ENCODE results near the gene PCA3. TPM values are rescaled to one million over a fixed set of nuclear protein-coding genes. Genes with fewer than 3 reads are reported as not detected.

PCA3 gene
- total RNA-seq, 3 donors from 2014 or later (not counting 1 experiment from before 2014, with no cell fraction given) = 0.36 TPM; not detected in 2

DNA sequence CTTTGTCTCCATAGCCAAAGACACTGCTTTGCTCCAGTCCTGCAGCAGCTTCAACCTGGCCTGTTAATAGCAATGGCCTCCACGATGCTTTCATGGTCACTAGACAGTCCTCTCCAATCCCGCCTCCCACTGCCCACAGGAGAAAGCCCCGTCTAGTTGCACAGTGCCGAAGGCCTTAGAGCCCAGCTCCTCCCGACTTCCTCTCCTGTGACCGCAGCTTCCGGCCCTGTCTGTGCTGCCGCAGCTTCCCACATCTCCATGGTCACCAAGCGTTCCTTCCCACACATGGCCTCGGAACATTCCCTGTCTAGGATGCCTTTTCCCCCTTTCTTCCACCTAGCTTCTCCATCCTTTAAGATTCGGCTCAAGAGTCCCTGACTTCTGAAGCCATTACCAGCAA is 23.4 kb downstream of the PCA3 start:
- 84% methylated on average over 11 of the region's 11 CpGs for WGBS (ENCODE audit: insufficient coverage)
- no peak for ATAC-seq
- no peak for DNase-seq
- Histone ChIP-seq H3K4me3 (ENCODE audit: low read length) (no peak overlapping the region), H3K27ac (ENCODE audit: low read length) (no peak overlapping the region), H3K4me1 (ENCODE audit: control insufficient read depth, insufficient read depth, low read length) (no peaks in the 10 kb centered on the region), H3K36me3 (ENCODE audit: control insufficient read depth, insufficient read depth, low read length) (no peaks in the 10 kb centered on the region), H3K9me3 (ENCODE audit: control insufficient read depth, insufficient read depth, low read length) (no peaks in the 10 kb centered on the region), H3K27me3 (ENCODE audit: control insufficient read depth, insufficient read depth, low read length) (no peaks in the 10 kb centered on the region)
- Mint-ChIP-seq H3K27me3 (ENCODE audit: low read depth in 2 of 2) (peaks cover 12 to 28% of the 10 kb centered on the region in 2 donors), H3K36me3 (no peaks in the 10 kb centered on the region), H3K27ac (no peak overlapping the region), H3K9me3 (no peaks in the 10 kb centered on the region), H3K4me1 (no peaks in the 10 kb centered on the region), H3K4me3 (no peak overlapping the region)
- TF ChIP-seq, protein P1, sequence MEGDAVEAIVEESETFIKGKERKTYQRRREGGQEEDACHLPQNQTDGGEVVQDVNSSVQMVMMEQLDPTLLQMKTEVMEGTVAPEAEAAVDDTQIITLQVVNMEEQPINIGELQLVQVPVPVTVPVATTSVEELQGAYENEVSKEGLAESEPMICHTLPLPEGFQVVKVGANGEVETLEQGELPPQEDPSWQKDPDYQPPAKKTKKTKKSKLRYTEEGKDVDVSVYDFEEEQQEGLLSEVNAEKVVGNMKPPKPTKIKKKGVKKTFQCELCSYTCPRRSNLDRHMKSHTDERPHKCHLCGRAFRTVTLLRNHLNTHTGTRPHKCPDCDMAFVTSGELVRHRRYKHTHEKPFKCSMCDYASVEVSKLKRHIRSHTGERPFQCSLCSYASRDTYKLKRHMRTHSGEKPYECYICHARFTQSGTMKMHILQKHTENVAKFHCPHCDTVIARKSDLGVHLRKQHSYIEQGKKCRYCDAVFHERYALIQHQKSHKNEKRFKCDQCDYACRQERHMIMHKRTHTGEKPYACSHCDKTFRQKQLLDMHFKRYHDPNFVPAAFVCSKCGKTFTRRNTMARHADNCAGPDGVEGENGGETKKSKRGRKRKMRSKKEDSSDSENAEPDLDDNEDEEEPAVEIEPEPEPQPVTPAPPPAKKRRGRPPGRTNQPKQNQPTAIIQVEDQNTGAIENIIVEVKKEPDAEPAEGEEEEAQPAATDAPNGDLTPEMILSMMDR (IDR thresholded peaks at IDR 0.05) = no peak
- intact Hi-C loops (cut with micrococcal nuclease) = no loop called here

DNA sequence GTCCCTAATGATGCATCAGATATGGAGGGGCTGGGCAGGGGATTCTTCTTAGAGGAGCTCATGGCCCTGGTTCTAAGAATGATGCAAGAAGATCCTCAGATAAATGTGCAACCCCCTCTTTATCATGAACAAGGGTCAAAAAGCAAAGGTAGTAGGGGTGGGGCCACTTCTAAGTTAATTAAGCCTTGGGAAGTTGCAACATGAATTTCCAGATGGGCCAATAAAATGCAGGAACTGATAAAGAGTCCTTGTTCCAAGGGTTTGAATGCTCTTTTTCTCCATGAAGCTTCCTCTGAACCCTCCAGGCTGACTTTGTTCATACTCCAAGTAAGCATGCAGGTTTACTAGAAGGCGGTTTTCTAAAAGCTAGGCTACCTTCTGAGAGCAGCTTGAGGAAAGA is 25.6 kb downstream of the PCA3 start:
- Mint-ChIP-seq H3K27me3 (ENCODE audit: low read depth in 2 of 2) (peaks cover 12 to 28% of the 10 kb centered on the region in 2 donors), H3K9me3 (no peaks in the 10 kb centered on the region), H3K4me3 (no peak overlapping the region), H3K4me1 (no peaks in the 10 kb centered on the region), H3K36me3 (no peaks in the 10 kb centered on the region), H3K27ac (no peak overlapping the region)
- 100% methylated on average over 1 of the region's 1 CpG for WGBS (ENCODE audit: insufficient coverage)
- no peaks in the 10 kb centered on the region for H3K9me3 ChIP-seq (ENCODE audit: control insufficient read depth, insufficient read depth, low read length)
- no peak overlapping the region for H3K27ac ChIP-seq (ENCODE audit: low read length)
- DNase-seq (no peak), ATAC-seq (no peak)
- no peak overlapping the region for H3K4me3 ChIP-seq (ENCODE audit: low read length)
- no peaks in the 10 kb centered on the region for H3K27me3 ChIP-seq (ENCODE audit: control insufficient read depth, insufficient read depth, low read length)
- no peaks in the 10 kb centered on the region for H3K4me1 ChIP-seq (ENCODE audit: control insufficient read depth, insufficient read depth, low read length)
- TF ChIP-seq, protein P1 (IDR thresholded peaks at IDR 0.05) = no peak
- no peaks in the 10 kb centered on the region for H3K36me3 ChIP-seq (ENCODE audit: control insufficient read depth, insufficient read depth, low read length)
- intact Hi-C loops (cut with micrococcal nuclease) = no loop called here

DNA sequence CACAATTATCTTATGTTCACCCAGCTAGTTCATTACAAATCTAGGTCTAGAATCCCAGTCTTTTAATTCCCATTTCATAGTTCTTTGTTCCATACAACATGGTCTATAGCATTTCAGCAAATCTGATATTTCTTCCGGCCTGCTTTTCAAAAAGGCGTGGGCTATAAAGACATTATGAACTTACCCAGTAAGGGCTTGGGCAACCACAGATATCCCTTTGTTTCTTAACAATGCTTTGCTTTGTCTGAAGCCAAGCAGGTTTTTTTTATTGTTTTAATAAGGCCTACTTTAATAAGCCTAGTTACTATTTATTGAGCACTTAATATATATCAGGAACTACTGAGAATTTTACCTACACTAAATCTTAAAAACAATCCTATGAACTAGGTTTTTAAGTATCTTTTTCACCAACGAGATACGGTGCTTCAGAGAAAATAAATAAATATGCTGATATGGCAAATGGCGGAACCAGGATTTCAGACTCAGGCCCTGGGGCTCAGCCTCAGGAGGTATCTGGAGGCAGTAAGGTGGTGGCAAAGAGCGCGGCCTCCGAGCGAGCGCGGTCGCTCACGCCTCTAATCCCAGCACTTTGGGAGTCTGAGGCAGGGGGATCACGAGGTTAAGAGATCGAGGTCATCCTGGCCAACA is 29.7 kb downstream of the PCA3 start:
- H3K9me3 ChIP-seq (ENCODE audit: control insufficient read depth, insufficient read depth, low read length) = no peaks in the 10 kb centered on the region
- H3K27ac ChIP-seq (ENCODE audit: low read length) = no peak overlapping the region
- DNase-seq (no peak), ATAC-seq (no peak)
- Mint-ChIP-seq H3K27ac (no peak overlapping the region), H3K9me3 (no peaks in the 10 kb centered on the region), H3K36me3 (no peaks in the 10 kb centered on the region), H3K4me1 (no peaks in the 10 kb centered on the region), H3K27me3 (ENCODE audit: low read depth in 2 of 2) (peaks cover 3 to 7% of the 10 kb centered on the region in 2 donors), H3K4me3 (no peak overlapping the region)
- TF ChIP-seq, protein P1 (IDR thresholded peaks at IDR 0.05) = no peak
- no peaks in the 10 kb centered on the region for H3K27me3 ChIP-seq (ENCODE audit: control insufficient read depth, insufficient read depth, low read length)
- H3K36me3 ChIP-seq (ENCODE audit: control insufficient read depth, insufficient read depth, low read length) = no peaks in the 10 kb centered on the region
- intact Hi-C loops (cut with micrococcal nuclease) = no loop called here
- no peaks in the 10 kb centered on the region for H3K4me1 ChIP-seq (ENCODE audit: control insufficient read depth, insufficient read depth, low read length)
- no peak overlapping the region for H3K4me3 ChIP-seq (ENCODE audit: low read length)
- WGBS (ENCODE audit: insufficient coverage) = 92% methylated on average over 15 of the region's 15 CpGs

DNA sequence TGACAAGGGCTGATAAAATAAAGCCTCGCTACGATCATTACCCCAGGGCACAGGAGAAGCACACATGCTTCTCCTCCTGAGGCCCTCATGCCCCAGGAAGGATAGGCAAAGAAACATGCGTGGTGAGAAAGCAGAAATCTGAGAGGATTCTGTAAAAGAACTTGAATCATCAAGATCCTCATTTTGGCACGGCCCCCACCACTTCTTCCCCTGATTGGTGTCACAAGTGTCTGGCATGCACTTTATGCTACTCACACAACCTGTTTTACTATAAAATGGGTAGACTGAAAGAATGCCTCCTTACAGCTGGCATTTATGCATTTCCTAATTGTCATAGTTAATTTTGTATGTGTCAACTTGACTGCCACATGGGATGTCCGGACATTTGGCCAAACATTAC is 32.1 kb downstream of the PCA3 start:
- no peak overlapping the region for H3K27ac ChIP-seq (ENCODE audit: low read length)
- WGBS (ENCODE audit: insufficient coverage) = 79% methylated on average over 5 of the region's 5 CpGs
- H3K27me3 ChIP-seq (ENCODE audit: control insufficient read depth, insufficient read depth, low read length) = no peaks in the 10 kb centered on the region
- H3K36me3 ChIP-seq (ENCODE audit: control insufficient read depth, insufficient read depth, low read length) = no peaks in the 10 kb centered on the region
- TF ChIP-seq, protein P1 (IDR thresholded peaks at IDR 0.05) = no peak
- intact Hi-C loops (cut with micrococcal nuclease) = no loop called here
- no peak overlapping the region for H3K27ac Mint-ChIP-seq
- H3K4me1 Mint-ChIP-seq = no peaks in the 10 kb centered on the region
- no peaks in the 10 kb centered on the region for H3K9me3 ChIP-seq (ENCODE audit: control insufficient read depth, insufficient read depth, low read length)
- no peak overlapping the region for H3K4me3 Mint-ChIP-seq
- no peaks in the 10 kb centered on the region for H3K4me1 ChIP-seq (ENCODE audit: control insufficient read depth, insufficient read depth, low read length)
- H3K4me3 ChIP-seq (ENCODE audit: low read length) = no peak overlapping the region
- H3K27me3 Mint-ChIP-seq (ENCODE audit: low read depth in 2 of 2) = peaks cover 3 to 7% of the 10 kb centered on the region in 2 donors
- DNase-seq (no peak), ATAC-seq (no peak)
- H3K36me3 Mint-ChIP-seq = no peaks in the 10 kb centered on the region
- no peaks in the 10 kb centered on the region for H3K9me3 Mint-ChIP-seq

All from natural killer cell (primary cell).